GM19240 (cell line): Measurements from ENCODE around the gene BTBD9.
"Not testable (repeated sequence)": the region's sequence is repeated elsewhere in the genome, so short reads cannot be mapped to it uniquely, and the experiment has no call there.

Experiments
- DNase-seq: peaks from one replicate; pipeline ENCODE4 v3.0.0; 2011; ENCODE audit warnings: low spot score; ENCODE audit not compliant: insufficient read length

Gene BTBD9

DNA sequence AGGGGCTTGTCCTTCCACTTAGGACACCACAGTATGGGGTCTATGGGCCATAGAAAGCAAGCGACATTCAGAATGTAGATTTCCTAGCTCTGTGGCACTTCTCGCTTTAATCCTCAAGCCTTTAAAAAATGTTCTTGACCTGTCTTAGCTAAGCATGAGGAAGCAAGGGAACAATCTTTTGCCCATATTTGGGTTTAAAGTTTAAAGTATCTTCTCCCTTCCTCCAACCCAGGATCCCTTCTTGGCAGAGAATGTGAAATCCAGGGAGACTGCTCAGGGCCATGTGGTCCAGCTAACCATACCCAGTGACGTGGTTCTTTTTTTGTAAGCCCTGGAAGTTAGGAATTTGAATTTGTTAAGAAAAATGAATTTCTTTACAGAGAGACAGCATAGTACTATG lies 289.9 kb downstream of the BTBD9 start:
- no peak for DNase-seq

DNA sequence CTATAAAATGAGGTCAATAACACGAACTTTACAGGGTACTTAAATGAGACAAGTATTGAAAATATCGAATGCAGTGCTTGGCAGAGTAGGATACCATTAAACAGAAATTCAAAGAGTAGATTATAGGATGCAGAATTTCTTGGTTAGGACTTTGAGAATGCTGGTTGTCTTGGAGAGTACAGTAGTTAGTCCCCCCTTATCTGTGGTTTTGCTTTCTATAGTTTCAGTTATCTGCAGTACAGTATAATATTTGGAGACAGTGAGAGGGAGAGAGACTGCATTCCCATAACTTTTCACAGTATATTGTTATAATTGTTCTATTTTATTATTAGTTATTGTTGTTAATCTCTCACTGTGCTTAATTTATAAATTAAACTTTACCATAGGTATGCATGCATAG lies 290.5 kb downstream of the BTBD9 start:
- DNase-seq = no peak

DNA sequence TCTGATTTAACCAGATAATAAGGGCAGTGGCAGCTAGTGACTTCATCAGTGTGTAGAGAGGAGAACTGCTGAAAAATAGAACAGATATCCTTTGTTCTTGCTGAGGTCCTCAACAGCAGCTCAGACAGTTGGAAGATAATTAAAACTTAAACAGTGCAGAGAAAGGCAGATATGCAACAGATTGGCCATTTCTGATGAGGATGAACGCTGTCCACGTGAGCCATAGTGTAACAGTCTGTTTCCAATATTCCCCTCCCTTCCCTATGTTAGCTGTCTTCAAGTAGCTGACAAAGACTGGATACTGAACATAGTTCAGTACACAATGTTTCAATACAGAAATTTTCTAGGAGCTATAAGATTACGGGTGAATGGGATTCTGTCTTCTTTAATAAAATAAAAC lies 291.4 kb downstream of the BTBD9 start:
- no peak for DNase-seq

DNA sequence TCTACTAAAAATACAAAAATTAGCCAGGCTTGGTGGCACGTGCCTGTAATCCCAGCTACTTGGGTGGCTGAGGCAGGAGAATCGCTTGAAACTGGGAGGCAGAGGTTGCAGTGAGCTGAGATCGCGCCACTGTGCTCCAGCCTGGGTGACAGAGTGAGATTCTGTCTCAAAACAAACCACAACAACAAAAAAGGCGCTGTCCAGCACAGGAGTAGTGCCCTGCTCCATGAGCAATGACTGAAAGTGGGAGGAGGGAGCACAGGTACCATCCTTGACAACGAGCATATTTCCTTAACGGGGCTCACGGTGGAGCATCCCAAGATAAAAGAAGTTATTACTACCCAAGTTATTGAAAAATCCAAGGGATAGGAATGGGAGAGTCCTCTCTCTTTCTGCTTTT lies 291.9 kb downstream of the BTBD9 start:
- not testable (repeated sequence) for DNase-seq

DNA sequence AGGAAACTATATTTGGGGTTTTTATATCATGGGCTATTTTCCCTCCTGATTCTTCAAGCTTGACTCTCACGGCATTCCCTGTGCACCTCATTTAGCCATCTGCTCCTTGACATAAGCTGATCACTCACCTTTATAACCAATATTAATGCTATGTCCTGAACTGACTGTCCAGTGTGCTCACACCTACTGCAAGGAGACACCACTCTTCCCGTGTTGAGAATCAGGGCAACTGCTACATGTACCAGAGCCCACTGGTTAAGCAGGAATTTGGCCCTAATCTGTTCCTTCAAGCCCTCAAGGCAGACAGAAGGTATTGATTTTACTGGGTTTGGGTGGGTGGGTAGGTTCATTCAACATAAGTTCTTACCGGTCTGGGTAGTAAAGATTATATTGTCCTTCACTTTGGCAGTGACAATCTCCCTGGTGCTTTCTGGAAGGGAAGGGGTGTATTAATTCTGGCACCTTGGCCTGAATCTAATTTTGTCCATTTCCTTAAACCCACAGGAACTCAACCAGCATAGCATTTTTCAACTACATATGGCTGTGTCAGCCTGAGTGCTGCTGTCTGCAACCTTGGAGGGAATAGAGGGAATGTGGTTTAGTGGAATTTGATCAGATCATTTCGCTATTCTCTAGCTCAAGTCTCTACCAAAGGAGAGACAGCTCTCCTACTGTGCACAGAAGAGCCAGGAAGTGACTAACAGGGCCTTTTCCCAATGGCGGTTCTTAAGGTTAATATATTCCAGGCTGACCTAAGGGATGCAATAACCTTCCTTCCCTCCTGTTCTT lies 293.2 kb downstream of the BTBD9 start:
- no peak for DNase-seq

DNA sequence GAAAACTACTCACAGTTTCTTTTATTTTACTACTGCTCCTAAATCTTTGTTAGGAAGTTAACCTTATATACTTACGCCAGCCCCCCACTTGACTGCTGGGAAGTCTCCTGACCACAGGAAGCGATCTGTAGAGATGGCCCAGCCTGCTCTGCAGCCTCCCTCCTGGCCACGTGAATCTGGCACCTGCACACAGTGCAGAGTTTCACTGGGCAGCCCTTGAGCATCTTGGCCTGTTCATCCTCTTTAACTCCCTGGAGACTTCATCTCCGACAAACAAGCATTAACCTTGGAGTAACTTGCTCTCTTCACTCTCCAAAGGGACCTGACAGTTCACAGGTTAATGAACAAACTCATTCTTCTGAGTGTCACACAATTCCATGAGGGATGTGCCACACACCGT lies 294.1 kb downstream of the BTBD9 start:
- DNase-seq = no peak

DNA sequence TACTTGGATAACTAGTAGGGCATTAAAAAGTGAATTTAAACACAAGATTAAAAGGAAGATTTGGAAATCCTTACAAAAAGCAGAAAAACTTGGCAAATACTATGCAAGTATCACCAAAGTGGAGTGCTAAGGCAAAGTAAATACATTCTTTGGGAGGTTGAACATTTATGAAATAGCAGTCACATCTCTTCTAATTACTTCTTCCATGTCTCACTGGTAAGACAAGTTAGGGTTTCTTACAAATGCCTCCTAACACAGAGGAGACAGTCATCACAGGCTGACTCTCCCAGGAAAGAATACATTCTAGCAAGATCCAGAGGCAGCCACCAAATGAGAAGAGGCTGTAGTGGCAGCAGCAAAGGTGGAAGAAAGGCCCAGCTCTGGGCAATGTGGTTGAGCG lies 298.2 kb downstream of the BTBD9 start:
- no peak for DNase-seq

DNA sequence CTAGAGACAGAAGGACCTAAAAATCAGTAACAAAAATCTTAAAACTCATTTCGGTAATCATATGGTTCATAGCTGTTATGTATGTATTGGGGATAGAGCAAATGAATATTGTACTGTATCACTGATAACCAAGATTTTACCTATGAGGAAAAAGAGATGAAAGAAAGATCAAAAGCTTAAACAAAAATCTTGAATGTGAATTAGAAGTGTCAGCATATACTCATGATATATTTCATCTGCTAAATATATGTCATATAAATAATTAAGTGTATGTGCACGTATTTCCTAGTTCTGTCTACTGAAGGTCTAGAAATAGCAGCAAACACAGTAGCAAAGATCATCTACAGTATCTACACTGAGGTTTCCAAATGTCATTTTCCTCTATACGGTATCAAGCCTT lies 299.8 kb downstream of the BTBD9 start:
- no peak for DNase-seq

DNA sequence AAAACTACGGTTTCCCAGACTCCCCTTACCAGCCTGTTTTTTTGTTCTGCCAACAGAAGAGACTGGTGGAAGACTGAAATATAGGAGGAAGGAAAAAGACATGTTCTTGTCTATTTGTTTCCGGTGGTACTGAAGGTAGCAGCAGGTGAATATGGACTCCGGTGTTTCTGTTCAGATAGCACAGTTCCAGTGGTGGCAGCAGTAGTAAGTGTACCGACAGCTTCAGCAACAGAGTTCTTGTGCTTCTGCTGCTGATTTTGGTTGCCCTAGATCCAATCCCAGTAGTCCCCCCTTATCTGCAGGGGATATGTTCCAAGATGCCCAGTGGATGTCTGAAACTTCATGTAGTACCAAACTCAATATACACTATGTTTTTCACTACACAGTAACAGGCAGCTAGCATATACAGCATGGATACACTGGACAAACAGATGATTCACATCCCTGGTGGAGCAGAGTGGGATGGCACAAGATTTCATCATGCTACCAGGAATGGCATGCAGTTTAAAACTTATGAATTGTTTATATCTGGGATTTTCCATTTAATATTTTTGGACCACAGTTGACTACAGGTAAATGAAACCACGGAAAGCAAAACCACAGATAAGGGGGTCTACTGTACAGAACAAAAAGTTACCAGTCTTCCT lies 301.8 kb downstream of the BTBD9 start:
- DNase-seq = no peak

DNA sequence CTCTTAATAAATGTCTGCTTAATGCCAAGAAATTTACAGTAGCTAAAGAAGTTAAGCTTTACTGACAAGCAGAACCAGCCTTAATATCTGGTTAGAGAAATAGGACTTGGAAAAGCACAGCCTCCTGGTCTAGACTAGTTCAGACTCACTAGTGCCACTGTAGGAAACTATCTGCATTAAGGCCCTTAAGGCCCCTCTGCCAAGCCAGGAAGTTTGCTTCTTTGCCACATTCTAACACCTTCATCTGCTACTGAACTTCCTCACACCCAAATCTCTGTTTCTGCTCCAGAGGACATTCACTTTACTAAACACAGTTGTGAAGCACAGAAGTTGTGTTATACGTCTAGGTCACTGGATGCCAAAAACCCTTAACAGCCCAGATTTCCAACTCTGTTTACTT lies 302.8 kb downstream of the BTBD9 start:
- no peak for DNase-seq

DNA sequence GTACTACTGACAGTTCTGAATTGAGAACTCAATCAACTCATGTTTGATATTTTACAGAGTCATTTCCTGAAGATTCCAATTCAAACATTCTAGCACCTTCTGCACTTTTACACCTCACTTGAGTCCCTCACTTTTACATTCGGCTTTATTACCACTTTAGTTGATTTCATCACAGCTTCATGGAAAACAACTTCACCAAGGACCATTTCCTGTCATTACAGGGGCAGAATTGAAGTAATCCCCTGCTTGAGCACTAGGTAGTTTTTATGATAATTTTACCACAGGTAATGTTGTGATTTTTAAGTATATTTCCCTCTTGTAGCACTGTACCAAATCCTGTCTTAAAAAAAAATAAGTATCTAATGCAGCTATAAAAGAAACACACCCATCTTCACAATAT lies 312.9 kb downstream of the BTBD9 start:
- no peak for DNase-seq

DNA sequence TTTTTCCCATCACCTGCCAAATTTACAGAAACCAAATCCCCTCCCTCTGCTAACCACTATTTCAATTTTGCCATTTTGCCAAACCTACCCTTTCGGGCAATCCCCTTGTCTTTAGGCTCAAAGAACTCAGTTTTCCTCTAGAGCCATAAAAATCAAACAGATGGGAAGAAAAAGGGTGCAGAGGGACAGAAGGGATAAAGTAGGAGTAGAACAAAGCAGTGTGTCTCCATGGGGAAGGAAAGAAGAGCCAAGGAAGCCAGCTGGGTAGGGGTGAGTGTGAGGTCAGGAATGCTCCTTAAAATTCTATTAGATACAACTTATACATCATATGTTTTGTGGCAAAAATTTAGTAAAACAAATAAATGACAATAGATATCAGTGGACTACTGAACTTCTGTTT lies 316.5 kb downstream of the BTBD9 start:
- DNase-seq = no peak

DNA sequence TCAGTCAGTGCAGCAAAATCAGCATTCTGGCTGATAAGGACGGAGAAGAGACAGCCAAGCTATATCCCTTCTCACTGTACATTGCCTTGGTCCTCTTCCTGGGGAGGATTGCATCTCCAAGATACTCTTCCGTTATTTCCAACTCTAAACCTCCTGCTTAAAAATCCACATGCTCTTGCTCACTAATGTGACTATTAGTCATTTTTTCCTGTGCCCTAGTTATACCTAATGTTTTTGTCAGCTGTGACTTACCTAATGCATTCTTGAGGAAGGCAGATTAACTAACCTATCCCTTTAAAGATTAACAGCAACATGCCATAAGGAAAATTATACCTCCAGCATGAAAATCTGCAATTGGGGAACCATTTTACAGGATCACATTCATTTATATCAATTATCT lies 317.6 kb downstream of the BTBD9 start:
- no peak for DNase-seq

DNA sequence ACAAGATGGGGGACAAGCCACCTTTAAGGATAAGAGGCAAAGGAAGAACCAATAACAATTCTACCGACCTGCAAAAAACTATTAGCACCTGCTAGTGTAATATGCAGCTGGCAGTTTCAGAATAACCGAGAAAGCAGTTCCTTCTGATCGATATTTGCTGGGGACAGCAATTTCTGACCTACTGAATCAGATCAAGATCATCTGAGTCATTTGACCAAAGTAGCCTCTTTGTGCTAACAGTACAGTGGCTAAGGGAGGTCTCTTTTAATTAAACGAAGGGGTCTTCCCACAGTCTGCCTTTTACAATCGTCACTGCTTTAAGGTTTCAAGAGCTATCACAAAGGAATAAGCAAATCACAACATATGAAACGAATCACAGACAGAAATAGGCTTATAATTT lies 318.9 kb downstream of the BTBD9 start:
- peak; percentile 23 for DNase-seq

DNA sequence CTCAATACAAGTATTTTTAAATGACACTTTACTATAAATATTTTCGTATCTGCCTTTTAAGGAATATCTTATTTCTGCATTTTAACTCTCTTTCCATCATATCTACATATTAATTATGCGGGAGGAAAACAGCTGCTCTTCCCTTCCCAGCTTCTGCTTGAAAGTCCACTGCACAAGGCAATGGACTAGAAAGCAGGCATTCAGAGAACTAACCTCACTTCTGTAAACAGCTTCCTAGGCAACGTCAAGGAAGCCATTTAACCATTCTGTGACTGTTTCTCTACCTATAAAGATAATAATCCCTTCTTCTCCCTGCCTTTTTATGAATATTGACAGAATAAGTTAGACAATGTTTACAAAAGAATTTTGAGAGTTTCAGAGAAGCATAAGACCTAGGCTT lies 319.4 kb downstream of the BTBD9 start:
- DNase-seq = no peak

DNA sequence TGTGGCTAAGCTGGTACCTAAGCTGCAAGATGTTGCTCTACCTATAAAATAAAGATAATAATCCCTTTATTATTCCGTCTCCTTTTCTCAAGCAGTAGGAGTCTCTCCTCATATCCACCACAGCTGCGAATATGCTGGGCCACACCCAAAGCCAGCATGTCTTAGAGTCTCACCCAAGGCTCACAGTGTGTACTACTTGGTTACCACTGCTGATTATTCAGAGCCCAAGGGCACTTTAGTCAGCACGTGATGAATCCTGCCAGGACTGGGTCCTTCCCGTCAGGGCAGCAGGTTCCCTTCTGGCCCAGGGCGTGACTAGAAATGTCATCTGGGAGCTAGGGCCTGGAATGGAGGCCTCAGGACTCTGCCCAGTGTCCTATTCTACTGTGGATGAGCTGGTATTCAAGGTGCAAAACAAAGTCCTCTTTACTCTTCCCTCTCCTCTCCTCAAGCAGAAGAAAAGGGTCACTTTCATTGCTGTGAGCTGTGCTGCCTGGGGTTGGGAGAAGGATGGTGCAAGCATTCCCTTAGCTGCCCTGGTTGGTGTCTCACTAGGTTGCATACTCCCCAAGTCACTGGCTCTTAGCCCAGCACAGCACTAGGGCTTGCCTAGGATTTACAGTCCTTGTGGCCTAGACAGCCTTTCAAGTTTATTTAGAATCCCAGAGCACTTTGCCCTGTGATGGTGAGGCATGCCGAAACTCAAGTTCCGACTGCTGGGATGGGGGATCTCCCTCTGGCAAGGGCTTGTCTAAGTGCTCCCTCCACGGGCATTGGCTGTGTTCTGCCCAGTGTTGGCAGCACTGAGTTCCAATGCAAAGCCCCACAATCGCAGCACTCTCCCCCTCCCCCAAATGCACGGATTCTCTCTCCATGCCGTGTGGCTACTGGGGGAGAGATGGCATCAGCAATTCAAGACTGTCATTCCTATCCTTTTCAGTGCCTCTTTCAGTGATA lies 320.2 kb downstream of the BTBD9 start:
- DNase-seq = no peak

DNA sequence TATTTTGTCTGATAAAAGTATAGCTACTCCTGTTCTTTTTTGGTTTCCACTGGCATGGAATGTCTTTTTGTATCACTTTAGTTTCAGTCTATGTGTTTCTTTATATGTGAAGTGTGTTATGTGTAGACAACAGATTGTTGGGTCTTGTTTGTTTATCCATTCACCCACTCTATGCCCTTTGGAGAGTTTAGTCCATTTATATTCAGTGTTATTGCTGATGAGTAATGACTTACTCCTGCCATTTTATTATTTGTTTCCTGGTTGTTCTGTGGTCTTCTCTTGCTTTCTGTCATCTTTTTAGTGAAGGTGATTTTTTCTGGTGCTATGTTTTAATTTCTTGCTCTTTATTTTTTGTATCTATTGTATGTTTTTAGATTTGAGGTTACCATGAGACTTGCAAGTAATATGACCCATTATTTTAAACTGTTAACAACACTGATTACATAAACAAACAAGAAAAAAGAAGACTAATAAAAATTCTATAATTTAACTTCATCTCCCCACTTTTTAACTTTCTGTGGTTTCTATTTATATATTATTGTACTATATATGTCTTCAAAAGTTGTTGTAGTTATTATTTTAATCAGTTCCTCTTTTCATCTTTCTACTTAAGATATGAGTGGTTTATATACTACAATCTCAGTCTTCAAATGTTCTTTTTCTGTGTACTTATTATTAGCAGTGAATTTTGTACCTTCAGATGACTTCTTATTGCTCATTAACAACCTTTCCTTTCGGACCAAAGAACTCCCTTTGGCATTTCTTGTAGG lies 323.4 kb downstream of the BTBD9 start:
- DNase-seq = no peak

DNA sequence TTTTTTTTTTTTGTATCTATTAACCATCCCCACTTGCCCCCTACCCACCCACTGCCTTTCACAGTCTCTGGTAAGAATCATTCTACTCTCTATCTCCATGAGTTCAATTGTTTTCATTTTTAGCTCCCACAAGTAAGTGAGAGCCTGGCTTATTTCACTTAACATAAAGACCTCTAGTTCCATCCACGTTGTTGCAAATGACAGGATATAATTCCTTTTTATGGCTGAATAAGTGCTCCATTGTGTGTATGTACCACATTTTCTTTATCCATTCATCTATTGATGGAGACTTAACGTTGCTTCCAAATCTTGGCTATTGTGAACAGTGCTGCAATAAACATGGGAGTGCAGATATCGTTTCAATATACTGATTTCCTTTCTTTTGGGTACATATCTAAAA lies 328.5 kb downstream of the BTBD9 start:
- no peak for DNase-seq

DNA sequence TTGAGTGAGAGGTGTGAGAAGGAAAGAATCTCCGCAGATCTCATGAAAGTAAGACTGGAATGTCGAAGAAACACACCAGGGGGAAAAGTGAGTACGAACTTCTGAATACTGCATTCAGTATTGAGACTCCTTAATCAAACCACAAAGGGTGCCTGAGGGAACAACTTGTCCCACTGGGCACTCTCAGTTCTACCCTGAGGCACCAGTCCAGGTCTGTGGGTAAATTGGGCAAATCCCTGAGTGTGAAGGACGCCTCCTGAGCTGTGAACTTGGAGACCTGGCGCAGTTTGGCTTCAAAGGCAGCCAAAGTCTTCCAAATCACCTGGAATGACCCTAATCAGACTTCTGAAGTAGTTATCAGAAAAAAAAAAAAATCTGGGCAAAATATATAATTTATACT lies 329.7 kb downstream of the BTBD9 start:
- no peak for DNase-seq

DNA sequence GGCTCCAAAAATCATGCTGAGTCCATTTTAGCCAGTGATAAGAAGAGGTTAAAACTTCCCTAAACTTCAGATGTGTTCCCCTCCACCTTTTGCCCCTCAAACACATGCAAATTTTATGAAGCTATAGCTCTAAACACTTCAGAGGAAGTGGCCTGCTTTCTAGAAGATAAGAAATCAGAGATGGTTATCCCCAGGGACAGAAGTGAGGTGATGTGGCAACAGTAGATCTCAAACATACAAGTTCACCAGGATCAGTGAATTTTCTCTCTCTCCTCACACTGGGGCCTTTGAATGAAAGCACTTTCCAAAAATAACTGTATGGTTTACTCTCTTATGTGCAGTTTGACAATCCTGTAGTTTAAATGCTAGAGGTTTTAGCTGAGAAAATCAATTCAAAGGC lies 332.0 kb downstream of the BTBD9 start:
- DNase-seq = no peak

DNA sequence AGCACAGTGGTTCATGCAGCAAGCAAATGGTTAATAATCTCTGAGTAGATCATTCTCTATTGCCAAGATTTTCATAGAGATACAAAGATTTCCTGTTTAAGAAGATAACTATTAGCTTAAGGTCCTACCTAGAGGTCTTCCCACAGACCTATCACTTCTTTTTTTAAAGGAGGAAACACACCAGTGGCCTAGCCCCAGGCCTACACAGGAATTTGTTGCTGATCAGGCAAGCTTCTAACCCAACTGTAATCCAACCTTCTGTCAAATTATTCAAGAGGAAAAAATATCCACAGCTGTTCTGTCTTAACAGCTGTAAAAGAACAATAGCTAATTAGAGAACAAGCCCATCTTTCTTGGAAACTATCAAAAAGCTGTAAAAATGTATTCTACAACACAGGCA lies 332.8 kb downstream of the BTBD9 start:
- DNase-seq = no peak
